HEK293T (cell line): ENCODE results near the gene MUTYH.

Source experiments
- FOXA1 ChIP-seq: fragments of 450-650 bp; IDR thresholded peaks from 2 replicates; pipeline ENCODE4 v1.6.1; 2016; ENCODE audit warnings: mild to moderate bottlenecking
- FOXM1 ChIP-seq: fragments of 450-650 bp; IDR thresholded peaks from 2 replicates; pipeline ENCODE4 v1.6.1; 2017; ENCODE audit warnings: mild to moderate bottlenecking, borderline replicate concordance
- NFRKB ChIP-seq: fragments of 450-650 bp; IDR thresholded peaks from 2 replicates; pipeline ENCODE4 v1.6.1; 2016; ENCODE audit warnings: mild to moderate bottlenecking, moderate library complexity

- TF ChIP-seq NFRKB (no peak), FOXA1 (no peak), FOXM1 (no peak)
These were observed 24.1 kb upstream of the MUTYH start for GRCh38 chr1:45364294-45364693.
